DMS79 treated with DMSO at 0.1 percent for 48 hours (cell line): ENCODE data around the gene HRH2.
A peak's percentile ranks its signal among the peaks of the same experiment; 100 is the strongest.

Experiments used
- DNase-seq: peaks from one replicate; lab custom pipeline; 2025; lab: John Stamatoyannopoulos, UW

The HRH2 gene

DNA sequence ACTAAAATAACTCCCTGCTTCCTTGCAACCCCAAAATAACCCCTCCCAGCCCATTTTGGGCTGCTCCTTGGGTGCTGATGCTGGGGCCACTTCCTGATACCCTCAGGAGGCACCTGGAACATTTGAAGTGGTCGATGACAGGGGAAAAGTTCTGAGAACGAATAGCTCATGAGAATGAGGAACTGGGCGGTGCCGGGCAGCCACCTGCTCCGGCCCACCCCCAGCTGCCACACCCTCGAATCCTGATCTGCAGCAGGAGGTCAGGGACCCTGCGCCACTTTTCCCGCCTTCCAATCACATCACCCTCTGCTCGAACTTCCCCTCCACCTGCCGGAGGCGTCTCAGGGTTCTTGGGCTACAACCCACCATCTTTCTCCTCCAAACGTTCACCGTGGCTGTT, 19.7 kb downstream of the HRH2 start:
- DNase-seq, result no peak

- DNase-seq, result no peak
Observed at GRCh38 chr5:175678074-175678473, 20.2 kb downstream of the HRH2 start.

DNA sequence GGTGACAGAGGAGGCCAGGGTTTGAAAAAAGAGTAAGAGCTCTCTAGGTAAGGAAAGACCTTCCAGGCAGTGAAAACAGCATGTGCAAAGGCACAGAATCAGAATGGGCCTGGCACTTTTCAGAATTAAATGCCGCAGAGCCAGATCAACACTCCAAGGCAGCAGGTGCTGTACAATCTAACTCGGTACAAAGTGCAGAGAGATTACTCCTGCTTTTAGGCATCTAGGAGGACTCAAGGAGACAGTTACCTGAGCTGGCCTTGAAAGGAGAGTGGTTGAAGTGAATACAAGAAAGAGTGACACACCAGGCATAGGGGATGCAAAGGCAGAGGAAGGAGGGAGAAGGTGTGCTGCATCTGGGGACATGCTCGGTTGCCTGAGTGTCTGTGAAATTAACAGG, 21.5 kb downstream of the HRH2 start:
- no peak for DNase-seq

DNA sequence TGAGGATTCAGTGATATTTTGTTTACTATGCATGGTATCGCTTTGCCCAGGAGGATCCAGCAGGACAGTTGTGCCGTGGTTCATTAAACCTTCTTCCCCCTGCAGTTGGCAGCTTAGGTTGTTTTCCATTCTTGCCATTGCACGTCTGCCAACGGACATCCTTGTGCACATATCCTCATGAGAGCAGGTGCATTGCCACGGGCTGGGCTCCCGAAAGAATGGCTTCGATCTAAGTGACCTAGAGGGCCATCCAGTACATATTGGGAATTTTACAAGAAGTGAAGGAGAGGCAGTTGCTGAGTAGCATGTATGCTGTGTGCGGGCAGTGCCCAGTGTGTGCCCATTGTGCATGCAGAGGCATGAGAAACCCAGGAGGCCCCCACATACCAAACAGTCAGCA, 22.1 kb downstream of the HRH2 start:
- DNase-seq, result no peak

DNA sequence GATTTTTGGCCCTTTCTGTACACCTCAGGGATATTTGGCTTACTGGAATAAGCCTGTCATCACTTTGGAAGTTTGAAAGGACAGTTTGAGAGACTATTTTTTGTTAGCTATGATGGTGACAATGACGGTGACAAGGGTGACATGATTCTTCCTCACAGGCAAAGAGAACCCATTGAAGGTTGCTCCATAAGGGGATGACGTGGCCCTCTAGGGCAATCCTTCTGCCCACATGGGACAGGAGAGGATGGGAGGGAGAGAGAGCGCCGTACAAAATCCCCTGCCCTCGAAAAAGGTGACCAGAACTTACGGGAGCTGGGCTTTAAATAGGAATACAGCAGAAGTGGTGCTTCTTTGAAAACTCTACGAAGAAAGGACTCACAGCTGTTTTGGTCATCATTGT, 22.6 kb downstream of the HRH2 start:
- DNase-seq, result no peak

- DNase-seq, result peak; percentile 42
Observed at GRCh38 chr5:175681045-175681967, 23.4 kb downstream of the HRH2 start.

- DNase-seq, result peak; percentile 12
Observed at GRCh38 chr5:175681968-175682340, 24.1 kb downstream of the HRH2 start.

- DNase-seq, result no peak
Observed at GRCh38 chr5:175682664-175683063, 24.8 kb downstream of the HRH2 start.

GRCh38 chr5:175683231-175683630, 25.4 kb downstream of the HRH2 start:
- DNase-seq, result no peak

GRCh38 chr5:175683921-175684320, 26.1 kb downstream of the HRH2 start:
- DNase-seq, result no peak

DNA sequence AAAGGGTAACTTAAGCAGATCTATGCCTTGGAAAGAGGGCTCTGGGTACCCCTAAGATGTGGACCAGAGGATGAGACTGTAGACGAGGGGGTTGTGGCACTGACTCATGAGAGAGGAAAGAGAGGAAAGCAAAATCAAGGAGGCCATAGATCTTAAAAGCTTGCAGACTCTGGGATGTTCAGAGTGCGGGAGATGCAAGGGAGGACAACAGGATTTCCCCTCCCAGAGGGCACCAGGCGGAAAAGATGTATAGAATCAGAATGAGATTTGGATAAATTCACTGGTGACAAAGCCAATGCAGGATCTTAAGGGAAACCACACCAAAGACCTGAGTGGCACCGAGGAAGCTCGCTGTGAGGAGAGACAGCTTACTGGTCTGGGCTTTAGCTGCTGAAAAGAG, 27.1 kb downstream of the HRH2 start:
- no peak for DNase-seq

DNA sequence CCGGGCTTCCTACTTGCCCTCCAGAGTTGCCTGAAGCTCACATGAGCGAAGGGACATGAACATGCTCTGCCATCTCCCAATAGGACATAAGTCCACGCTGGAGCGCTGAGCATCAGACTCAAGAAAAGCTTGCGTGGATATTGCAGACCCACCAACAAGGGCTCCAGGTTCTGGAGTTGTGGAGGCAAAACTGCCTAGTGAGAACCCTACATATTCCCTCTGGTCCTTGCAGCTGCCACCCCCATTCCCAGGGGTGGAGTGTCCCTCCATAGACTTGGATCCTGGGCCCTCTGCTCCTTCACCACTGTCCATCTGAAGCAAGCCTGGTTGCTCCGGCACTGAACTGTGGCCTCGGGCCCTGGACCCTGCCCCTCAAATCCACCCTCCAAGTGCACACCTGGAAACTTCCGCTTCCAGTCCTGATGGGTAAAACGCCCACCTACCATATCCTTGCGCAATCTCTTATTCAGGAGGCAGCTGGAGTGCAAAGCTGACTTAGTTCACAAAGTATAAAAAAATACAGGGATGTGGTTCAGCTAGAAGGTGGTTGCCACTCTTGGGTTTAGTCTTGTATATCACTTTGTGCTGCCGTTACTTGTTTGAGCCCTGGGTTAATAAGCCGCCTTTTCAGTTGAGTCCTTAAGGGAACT, 28.0 kb downstream of the HRH2 start:
- DNase-seq, result no peak

DNA sequence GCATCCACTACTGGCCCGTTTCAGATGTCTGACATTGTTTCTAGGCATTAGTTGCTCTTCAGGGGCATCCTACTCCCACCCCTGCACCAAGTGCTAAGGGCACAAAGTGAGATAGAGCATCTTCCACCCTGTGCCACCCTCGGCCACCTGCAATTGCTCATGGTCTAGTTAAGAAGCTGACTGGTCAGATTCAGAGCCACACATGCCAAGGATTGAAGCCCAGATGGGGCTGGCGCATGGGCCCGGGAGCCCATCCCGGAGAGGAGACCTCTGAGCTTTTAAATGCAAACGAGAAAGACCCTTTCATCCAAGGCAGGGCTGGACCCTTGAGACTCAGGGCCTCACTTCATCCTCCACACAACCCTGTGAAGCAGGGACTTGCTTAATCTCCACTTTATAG, 28.5 kb downstream of the HRH2 start:
- no peak for DNase-seq

- no peak for DNase-seq
Observed at GRCh38 chr5:175686826-175687225, 29.0 kb downstream of the HRH2 start.

DNA sequence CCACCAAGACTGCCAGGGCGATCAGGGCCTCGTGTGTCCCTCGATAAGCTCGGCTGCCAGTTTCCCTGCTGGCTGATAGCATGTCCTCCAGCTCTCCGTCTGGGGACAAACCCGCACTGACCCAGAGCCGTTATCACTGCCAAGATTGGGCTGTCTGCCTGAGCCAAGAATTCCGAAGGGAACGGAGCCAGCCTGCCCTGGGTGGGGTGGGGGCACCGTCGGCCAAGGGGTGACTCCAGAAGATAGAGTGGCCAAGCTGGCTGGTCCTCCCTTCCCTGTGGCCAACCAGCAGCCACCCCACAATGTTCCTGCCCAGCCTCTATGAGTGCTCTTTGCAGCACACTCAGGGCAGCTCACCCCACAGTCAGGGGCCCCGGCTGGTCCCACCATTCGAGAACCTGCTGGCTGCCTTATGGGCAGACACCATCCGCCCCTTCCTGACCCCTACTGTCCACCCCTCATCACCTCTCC, 29.4 kb downstream of the HRH2 start:
- DNase-seq, result no peak

GRCh38 chr5:175688352-175689146, 30.7 kb downstream of the HRH2 start:
- DNase-seq, result no peak

DNA sequence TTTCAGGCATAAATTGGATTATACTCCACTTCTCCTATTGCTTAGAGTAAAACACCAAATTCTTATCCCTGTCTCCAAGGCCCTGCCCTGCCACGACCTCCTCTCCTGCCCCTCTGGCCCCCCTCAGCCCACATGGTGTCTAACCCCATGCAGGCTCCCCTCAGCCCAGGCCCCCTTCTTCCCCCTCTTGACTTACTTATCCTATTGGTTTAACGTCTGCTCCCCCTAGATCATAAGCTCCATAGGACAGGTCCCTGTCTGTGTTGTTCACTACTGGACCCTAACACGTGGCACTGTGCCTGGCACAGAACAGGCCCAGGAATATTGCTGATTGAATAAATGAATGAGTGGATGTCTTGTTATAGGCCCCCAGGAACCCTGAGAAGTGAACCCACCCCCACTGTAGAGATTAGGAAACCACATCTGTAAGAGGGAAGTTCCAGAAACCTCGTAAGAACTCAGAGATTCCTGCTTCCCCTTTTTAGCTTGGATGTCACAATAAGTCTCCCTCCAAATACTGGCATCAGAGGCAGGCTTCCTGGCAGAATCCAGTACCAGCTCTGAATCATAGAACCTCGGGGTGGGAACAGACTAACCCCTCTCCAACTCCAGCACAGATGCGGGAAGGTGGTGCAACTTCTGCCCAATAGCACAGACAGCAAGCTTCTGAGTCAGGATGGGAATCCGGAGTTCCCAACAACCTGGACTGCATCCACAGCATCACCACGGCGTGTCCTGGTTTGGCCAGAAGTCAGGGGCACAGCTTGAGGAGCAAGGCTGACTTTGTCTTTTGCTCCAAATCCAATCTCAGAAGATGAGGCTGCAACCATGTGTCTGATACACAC, 31.5 kb downstream of the HRH2 start:
- no peak for DNase-seq

DNA sequence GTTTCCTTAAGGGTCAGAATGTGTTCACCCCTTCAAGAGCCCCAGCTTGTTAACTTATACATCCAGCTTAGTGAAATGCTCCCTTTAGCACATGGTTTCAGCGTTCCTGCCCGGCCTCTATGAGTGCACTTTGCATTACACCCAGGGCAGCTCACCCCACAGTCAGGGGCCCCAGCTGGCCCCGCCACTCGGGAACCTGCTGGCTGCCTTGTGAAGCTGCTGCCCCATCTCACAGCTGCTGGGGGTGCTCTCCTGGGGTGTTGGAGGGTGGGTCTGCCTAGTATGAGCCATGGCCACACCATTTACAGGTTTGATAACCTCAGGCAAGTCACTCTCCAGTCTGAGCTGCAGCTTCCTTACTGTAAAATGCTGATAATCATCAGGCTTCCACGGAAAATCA, 32.2 kb downstream of the HRH2 start:
- DNase-seq, result no peak

DNA sequence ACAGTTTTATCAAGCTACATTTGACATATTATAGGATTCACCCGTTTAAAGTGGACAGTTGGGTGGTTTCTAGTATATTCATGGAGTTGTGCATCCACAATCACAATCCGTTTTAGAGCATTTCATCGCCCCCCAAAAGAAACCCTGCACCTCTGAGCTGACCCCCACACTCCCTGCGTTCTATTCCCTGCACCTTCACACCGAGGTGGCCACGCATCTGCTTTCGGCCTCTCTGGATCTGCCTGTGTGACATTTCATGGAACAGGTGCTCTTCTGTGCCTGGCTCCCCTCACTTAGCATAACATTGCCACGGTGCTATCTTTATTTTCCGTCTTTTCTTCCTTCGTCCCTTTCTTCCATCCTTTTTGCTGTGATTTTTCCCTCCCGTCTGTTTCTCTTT, 32.7 kb downstream of the HRH2 start:
- no peak for DNase-seq

DNA sequence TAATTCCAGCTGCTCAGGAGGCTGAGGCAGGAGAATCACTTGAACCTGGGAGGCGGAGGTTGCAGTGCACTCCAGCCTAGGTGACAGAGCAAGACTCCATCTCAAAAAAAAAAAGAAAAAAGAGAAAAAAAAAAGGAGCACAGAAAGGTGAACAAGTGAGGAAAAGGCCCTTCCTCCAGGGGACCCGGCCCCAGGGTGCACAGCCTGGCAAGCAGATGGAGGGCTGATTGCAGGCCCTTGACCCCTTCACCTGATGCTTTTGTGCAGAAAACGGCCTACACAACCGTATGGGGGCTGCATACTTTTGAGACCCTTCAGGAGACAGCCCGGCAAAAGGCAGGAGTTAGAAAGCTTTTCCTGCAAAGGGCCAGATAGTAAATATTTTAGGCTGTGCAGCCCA, 33.9 kb downstream of the HRH2 start:
- no peak for DNase-seq

DNA sequence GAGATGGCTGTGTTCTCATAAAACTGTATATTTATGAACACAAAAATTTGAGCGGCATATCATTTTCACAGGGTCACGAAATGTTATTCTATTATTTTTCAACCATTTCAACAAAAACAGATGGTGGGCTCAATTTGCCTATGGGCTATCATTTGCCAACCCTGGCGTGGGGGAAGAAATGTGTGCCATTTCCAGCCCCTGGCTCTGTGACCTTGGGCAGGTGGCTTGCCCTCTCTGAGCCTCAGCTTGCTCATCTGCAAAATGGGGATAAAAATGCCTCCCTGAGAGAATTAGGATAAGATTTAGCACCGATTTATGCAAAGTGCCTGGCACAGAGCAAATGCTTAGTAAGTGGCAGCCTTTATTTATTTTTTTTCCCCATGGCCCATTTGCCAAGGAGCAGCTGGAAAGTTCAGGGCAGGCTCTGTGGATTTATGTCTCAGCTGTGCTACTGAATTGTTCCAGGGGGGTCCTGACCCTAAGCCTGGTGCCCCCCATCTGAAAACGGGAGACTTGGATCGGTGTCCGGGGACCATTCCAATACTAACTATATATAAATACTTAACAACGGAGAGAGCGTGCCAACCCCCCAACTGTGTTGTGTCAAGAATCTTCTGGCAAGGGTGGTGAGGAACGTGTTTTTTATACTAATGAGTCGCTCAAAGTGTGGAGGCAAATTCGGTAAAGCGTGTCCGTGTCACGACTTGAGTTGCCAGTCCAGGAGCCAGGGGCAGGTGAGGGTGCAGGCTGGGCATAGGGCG, 34.5 kb downstream of the HRH2 start:
- no peak for DNase-seq
